PC-9 (cell line): ENCODE results near the gene IGFBP1. TPM values are rescaled to one million over a fixed set of nuclear protein-coding genes. Genes with fewer than 3 reads are reported as not detected.
A peak's percentile ranks its signal among the peaks of the same experiment; 100 is the strongest.

Experiments
- BruUV-seq: library from RNA; stranded (reverse); fragments of 400-500 nt; replicated peaks from 2 replicates; lab custom pipeline; 2021; lab: Mats Ljungman, UMichigan
- CTCF ChIA-PET: fragments of 300-600 bp; sonication (Branson Sonifier 250); formaldehyde crosslinking; loops from one replicate; lab custom pipeline; 2022; ENCODE audit warnings: antibody characterized with exemption; lab: Charles Lee
- POLR2A ChIA-PET: fragments of 300-600 bp; sonication (Branson Sonifier 250); formaldehyde crosslinking; loops from one replicate; lab custom pipeline; 2022; ENCODE audit warnings: antibody characterized with exemption; ENCODE audit not compliant: unreplicated experiment; lab: Charles Lee
- DNase-seq, 2 experiments: peaks; one replicate each; pipeline versions ENCODE4 v3.0.0 to v3.0.0-alpha.2; 2015 to 2022; ENCODE audit warnings: mixed read lengths in 1 of 2
- H2AFZ ChIP-seq: fragments of 200-600 bp; sonication (generic); 2 replicates; pipeline ENCODE4 v1.8.1; 2017; ENCODE audit warnings: antibody characterized with exemption
- H3F3A ChIP-seq: fragments of 200-600 bp; sonication (generic); 2 replicates; pipeline ENCODE4 v1.8.1; 2017; ENCODE audit warnings: antibody characterized with exemption, mild to moderate bottlenecking, low read depth; ENCODE audit not compliant: insufficient read depth
- H3K27ac ChIP-seq: fragments of 200-600 bp; sonication (generic); 2 replicates; pipeline ENCODE4 v1.6.1; 2016; ENCODE audit warnings: mixed run types
- H3K27me3 ChIP-seq: fragments of 200-600 bp; sonication (generic); 2 replicates; pipeline ENCODE4 v1.6.1; 2016; ENCODE audit warnings: low read depth, mixed run types; ENCODE audit not compliant: insufficient read depth
- H3K36me3 ChIP-seq: fragments of 200-600 bp; sonication (generic); 2 replicates; pipeline ENCODE4 v1.6.1; 2016; ENCODE audit warnings: low read depth, mixed run types
- H3K4me1 ChIP-seq: fragments of 200-600 bp; sonication (generic); replicated peaks from 2 replicates; pipeline ENCODE4 v1.6.1; 2016; ENCODE audit warnings: mixed run types; ENCODE audit not compliant: insufficient read depth
- H3K4me2 ChIP-seq: fragments of 200-600 bp; sonication (generic); 2 replicates; pipeline ENCODE4 v1.6.1; 2017; ENCODE audit warnings: mixed run types
- H3K4me3 ChIP-seq: fragments of 200-600 bp; sonication (generic); 2 replicates; pipeline ENCODE4 v1.6.1; 2016; ENCODE audit warnings: mixed run types
- H3K79me2 ChIP-seq: fragments of 200-600 bp; sonication (generic); 2 replicates; pipeline ENCODE4 v1.6.1; 2017; ENCODE audit warnings: low read depth, mixed run types
- H3K9me2 ChIP-seq: fragments of 200-600 bp; sonication (generic); 2 replicates; pipeline ENCODE4 v1.8.1; 2017; ENCODE audit warnings: mild to moderate bottlenecking; ENCODE audit not compliant: insufficient read depth
- H3K9me3 ChIP-seq: fragments of 200-600 bp; sonication (generic); 2 replicates; pipeline ENCODE4 v1.8.1; 2016; ENCODE audit warnings: low read depth; ENCODE audit not compliant: insufficient read depth
- H4K20me1 ChIP-seq: fragments of 200-600 bp; sonication (generic); 2 replicates; pipeline ENCODE4 v1.8.1; 2017; ENCODE audit not compliant: insufficient read depth
- EZH2 ChIP-seq: fragments of 200-600 bp; sonication (generic); IDR thresholded peaks from 2 replicates; pipeline ENCODE4 v1.8.0; 2017; ENCODE audit warnings: antibody characterized with exemption, low read depth
- intact Hi-C: fragments of 100-400 bp; cut with micrococcal nuclease; formaldehyde crosslinking; loops from one replicate; pipeline ENCODE4 v1.10.0; 2022; ENCODE audit not compliant: unreplicated experiment
- total RNA-seq: library from RNA; stranded (reverse); gene quantifications from 2 replicates; pipeline ENCODE4 v1.2.3, GENCODE V29; 2021
- TF ChIP-seq, protein P1 (sequence below): fragments of 200-600 bp; sonication (generic); conservative IDR thresholded peaks from 2 replicates; pipeline ENCODE4 v1.6.1; 2017; ENCODE audit warnings: mixed run types, antibody characterized with exemption, mild to moderate bottlenecking, moderate library complexity

The IGFBP1 gene
- total RNA-seq, 1 experiment from 2014 or later = 0.92 TPM

- Histone ChIP-seq H4K20me1 (no peaks in the 10 kb centered on the region; the same call in 1 of the 2 replicates), H3K27me3 (no peaks in the 10 kb centered on the region), H3K79me2 (peaks cover 17% of the 10 kb centered on the region), H2AFZ (no peak overlapping the region), H3F3A (peaks cover 36% of the 10 kb centered on the region; the same call in 1 of the 2 replicates), H3K9me3 (no peaks in the 10 kb centered on the region), H3K9me2 (no peaks in the 10 kb centered on the region), H3K4me3 (no peak overlapping the region), H3K4me2 (peak overlapping the region; percentile 14), H3K4me1 (peaks cover 36% of the 10 kb centered on the region), H3K27ac (peak overlapping the region; percentile 52), H3K36me3 (no peaks in the 10 kb centered on the region)
- no peak for TF ChIP-seq EZH2
- ChIA-PET CTCF (interaction anchor here (0.6 to 1.7 kb wide), 8 partner anchors 52 to 1021 kb away, joined by 3 to 9 read pairs (median 4); no protein-coding TSS in a partner anchor), POLR2A (interaction anchor here (0.6 to 0.7 kb wide), 3 partner anchors 165 to 333 kb away, joined by 3 to 4 read pairs (median 4); no protein-coding TSS in a partner anchor)
- DNase-seq = no peak
- BruUV-seq = no TSS peak
- intact Hi-C loops = loop anchor here (1.0 to 5.0 kb wide), 24 partner anchors 33 to 1256 kb away; partner anchors contain the start of gene CCDC201
Observed at GRCh38 chr7:45923818-45924217, 35.5 kb downstream of the IGFBP1 start.

GRCh38 chr7:45924283-45924682, 36.0 kb downstream of the IGFBP1 start:
- Histone ChIP-seq H4K20me1 (no peaks in the 10 kb centered on the region), H3K9me3 (no peaks in the 10 kb centered on the region), H3K4me2 (peak overlapping the region; percentile 14), H3K9me2 (no peaks in the 10 kb centered on the region), H3K36me3 (no peaks in the 10 kb centered on the region), H3K4me1 (peaks cover 31% of the 10 kb centered on the region), H3K4me3 (no peak overlapping the region), H3F3A (peaks cover 32% of the 10 kb centered on the region; the same call in 1 of the 2 replicates), H3K27me3 (no peaks in the 10 kb centered on the region), H3K27ac (peak overlapping the region; percentile 52), H3K79me2 (peaks cover 12% of the 10 kb centered on the region), H2AFZ (no peak overlapping the region)
- intact Hi-C loops = loop anchor here (1.0 to 5.0 kb wide), 4 partner anchors 54 to 983 kb away; no protein-coding TSS in a partner anchor
- CTCF ChIA-PET = interaction anchor here (0.6 to 1.0 kb wide), 2 partner anchors 281 to 1021 kb away, joined by 3 to 9 read pairs; no protein-coding TSS in a partner anchor
- BruUV-seq = no TSS peak
- peak; percentile 79 to 89 for DNase-seq
- no peak for TF ChIP-seq EZH2
- TF ChIP-seq, protein P1, sequence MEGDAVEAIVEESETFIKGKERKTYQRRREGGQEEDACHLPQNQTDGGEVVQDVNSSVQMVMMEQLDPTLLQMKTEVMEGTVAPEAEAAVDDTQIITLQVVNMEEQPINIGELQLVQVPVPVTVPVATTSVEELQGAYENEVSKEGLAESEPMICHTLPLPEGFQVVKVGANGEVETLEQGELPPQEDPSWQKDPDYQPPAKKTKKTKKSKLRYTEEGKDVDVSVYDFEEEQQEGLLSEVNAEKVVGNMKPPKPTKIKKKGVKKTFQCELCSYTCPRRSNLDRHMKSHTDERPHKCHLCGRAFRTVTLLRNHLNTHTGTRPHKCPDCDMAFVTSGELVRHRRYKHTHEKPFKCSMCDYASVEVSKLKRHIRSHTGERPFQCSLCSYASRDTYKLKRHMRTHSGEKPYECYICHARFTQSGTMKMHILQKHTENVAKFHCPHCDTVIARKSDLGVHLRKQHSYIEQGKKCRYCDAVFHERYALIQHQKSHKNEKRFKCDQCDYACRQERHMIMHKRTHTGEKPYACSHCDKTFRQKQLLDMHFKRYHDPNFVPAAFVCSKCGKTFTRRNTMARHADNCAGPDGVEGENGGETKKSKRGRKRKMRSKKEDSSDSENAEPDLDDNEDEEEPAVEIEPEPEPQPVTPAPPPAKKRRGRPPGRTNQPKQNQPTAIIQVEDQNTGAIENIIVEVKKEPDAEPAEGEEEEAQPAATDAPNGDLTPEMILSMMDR = no peak
- POLR2A ChIA-PET = interaction anchor here (0.7 kb wide), 1 partner anchor 281 kb away, joined by 4 read pairs; no protein-coding TSS in a partner anchor

DNA sequence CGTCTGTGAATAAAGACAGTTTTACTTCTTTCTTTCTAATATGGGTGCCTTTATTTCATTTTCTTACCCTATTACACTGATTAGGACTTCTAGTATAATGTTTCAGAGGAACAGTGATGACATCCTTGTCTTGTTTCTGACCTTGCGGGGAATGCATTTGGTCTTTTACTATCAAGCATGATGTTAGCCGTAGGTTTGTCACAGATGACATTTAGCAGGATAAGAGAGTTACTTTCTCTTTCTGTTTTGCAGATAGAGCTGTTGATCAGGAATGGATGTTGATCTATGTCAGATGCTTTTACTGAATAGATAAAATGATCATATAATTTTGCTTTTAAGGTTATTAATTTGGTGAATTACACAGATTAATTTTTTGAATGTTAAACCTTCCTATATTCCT, 39.4 kb downstream of the IGFBP1 start:
- Histone ChIP-seq H3K79me2 (no peaks in the 10 kb centered on the region), H3K4me3 (no peak overlapping the region), H3K27me3 (no peaks in the 10 kb centered on the region), H3K9me3 (0 out of 2 replicates have a peak, but pooled peaks cover 3% of the 10 kb centered on the region), H2AFZ (no peak overlapping the region), H3F3A (peaks cover 22% of the 10 kb centered on the region; the same call in 1 of the 2 replicates), H4K20me1 (no peaks in the 10 kb centered on the region), H3K4me1 (peaks cover 26% of the 10 kb centered on the region), H3K9me2 (no peaks in the 10 kb centered on the region), H3K36me3 (no peaks in the 10 kb centered on the region), H3K27ac (no peak overlapping the region), H3K4me2 (no peak overlapping the region)
- TF ChIP-seq, protein P1 = no peak
- TF ChIP-seq EZH2 = no peak
- POLR2A ChIA-PET = no interaction called here
- DNase-seq = no peak
- intact Hi-C loops = no loop called here
- CTCF ChIA-PET = no interaction called here
- no TSS peak for BruUV-seq
